Ascending aorta (tissue), 2 donors: Measurements from ENCODE around the gene SYP. TPM values are rescaled to one million over a fixed set of nuclear protein-coding genes. Genes with fewer than 3 reads are reported as not detected.

ENCODE experiments used
- DNase-seq, 2 donors: peaks; one replicate each; pipeline ENCODE4 v3.0.0-alpha.2; 2019; ENCODE audit warnings: low spot score in 2 of 2
- H3K27ac ChIP-seq, 2 donors: fragments of 200-600 bp; sonication (generic); one replicate each; pipeline ENCODE4 v1.5.1; 2016 to 2017; ENCODE audit warnings: mild to moderate bottlenecking in 1 of 2
- H3K27me3 ChIP-seq: fragments of 200-600 bp; sonication (generic); one replicate; pipeline ENCODE4 v1.5.1; 2017
- H3K36me3 ChIP-seq, 2 donors: fragments of 200-600 bp; sonication (generic); one replicate each; pipeline ENCODE4 v1.5.1; 2016
- H3K4me1 ChIP-seq, 2 donors: fragments of 200-600 bp; sonication (generic); one replicate each; pipeline ENCODE4 v1.5.1; 2016 to 2017; ENCODE audit warnings: mild to moderate bottlenecking in 1 of 2
- H3K4me3 ChIP-seq, 2 donors: fragments of 200-600 bp; sonication (generic); one replicate each; pipeline ENCODE4 v1.5.1; 2016 to 2017; ENCODE audit warnings: mild to moderate bottlenecking in 1 of 2
- H3K9me3 ChIP-seq, 2 donors: fragments of 200-600 bp; sonication (generic); one replicate each; pipeline ENCODE4 v1.5.1; 2016
- CTCF ChIP-seq, 3 experiments: fragments of 200-600 bp in 2 of 3; fragments of 450-650 bp in 1 of 3; sonication (generic) in 2 of 3; IDR thresholded peaks; one replicate each; pipeline ENCODE4 v1.5.1; 2016 to 2019; ENCODE audit warnings: antibody characterized with exemption in 3 of 3, mild to moderate bottlenecking in 1 of 3, moderate library complexity in 1 of 3
- intact Hi-C: fragments of 100-400 bp; cut with DNase I; formaldehyde crosslinking; loops from one replicate; pipeline ENCODE4 v1.15.1; 2023
- total RNA-seq: library from RNA; depleted of rRNA; stranded (reverse); fragments of >200 nt; gene quantifications from one replicate; pipeline ENCODE4 v1.1.0, GENCODE V29; 2016

Gene SYP
- total RNA-seq, 1 donor from 2014 or later: 0.53 TPM

DNA sequence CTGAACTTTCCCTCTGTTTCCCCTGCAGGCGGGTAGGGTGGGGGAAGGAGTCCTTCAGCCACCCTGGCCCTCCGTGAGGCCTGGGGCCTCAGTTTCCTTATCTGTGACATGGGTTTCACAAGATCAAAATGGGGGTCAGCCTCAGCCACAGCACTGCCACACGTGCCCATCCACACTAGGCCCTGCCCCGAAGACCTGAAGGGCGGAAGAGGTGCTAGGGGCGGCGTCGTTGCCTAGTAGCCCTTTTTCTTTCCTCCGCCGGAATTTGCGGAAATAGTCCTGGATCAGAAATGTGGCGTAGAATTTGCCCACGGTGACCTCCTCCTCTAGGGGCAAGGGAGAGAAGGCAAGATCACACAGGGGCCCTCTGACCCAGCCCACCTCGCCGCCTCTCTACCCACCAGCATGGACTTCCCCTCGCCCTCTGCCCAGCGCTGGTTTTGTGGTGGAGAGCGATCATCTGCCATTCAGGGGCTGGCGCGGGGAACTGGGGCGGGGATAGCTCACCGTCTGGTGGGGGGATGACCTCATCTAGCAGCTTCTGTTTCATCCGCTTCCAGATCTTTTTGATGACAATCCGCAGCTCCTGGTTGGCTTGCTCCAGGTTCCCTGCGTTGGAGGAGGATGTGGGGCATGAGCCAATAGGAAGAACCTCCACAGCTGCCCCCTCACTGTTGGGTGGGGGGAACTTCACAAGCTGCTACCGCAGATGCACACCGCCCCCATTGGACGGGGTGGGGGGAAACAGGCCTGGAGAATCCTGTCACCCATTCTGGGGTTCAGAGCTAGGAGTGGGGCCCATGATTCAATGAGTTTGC, 9.7 kb upstream of the SYP start:
- TF ChIP-seq CTCF (IDR thresholded peaks at IDR 0.05): no peak
- Histone ChIP-seq H3K27me3 (no peaks in the 10 kb centered on the region), H3K36me3 (no peaks in the 10 kb centered on the region), H3K4me3 (no peak overlapping the region), H3K9me3 (no peaks in the 10 kb centered on the region), H3K27ac (no peak overlapping the region), H3K4me1 (no peaks in the 10 kb centered on the region)
- intact Hi-C loops: no loop called here
- DNase-seq: no peak

DNA sequence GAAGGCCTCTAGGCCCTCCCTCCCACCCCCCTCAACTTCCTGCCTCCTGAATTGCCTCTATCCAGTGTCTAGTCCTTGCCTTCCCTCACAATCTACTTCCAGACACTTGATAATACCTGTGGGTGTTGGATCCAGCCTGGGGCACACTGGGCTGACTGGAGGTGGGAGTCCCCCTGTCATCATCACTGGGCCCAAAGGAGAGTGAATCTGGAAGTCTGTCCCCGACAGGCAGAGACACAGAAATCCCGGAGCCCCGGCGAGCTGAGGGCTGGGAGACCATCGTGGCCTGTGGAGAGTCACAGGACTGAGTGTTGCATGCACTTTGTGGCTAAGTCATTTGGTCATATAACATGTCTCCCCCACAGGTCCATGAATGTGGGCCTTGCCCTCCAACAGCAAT, 8.4 kb upstream of the SYP start:
- H3K4me1 ChIP-seq: no peaks in the 10 kb centered on the region
- no peak for DNase-seq
- H3K4me3 ChIP-seq: no peak overlapping the region
- no peaks in the 10 kb centered on the region for H3K27me3 ChIP-seq
- no peak overlapping the region for H3K27ac ChIP-seq
- H3K36me3 ChIP-seq: no peaks in the 10 kb centered on the region
- intact Hi-C loops: no loop called here
- TF ChIP-seq CTCF (IDR thresholded peaks at IDR 0.05): no peak
- H3K9me3 ChIP-seq: no peaks in the 10 kb centered on the region

- intact Hi-C loops: no loop called here
- H3K27ac ChIP-seq: no peak overlapping the region
- no peaks in the 10 kb centered on the region for H3K4me1 ChIP-seq
- H3K36me3 ChIP-seq: no peaks in the 10 kb centered on the region
- no peak for TF ChIP-seq CTCF (IDR thresholded peaks at IDR 0.05)
- H3K4me3 ChIP-seq: no peak overlapping the region
- DNase-seq: no peak
- no peaks in the 10 kb centered on the region for H3K27me3 ChIP-seq
- no peaks in the 10 kb centered on the region for H3K9me3 ChIP-seq
Observed at GRCh38 chrX:49206543-49206942, 6.5 kb upstream of the SYP start.

GRCh38 chrX:49205443-49205842, 5.5 kb upstream of the SYP start:
- no peak overlapping the region for H3K4me3 ChIP-seq
- no peaks in the 10 kb centered on the region for H3K4me1 ChIP-seq
- intact Hi-C loops: no loop called here
- TF ChIP-seq CTCF (IDR thresholded peaks at IDR 0.05): no peak
- H3K9me3 ChIP-seq: no peaks in the 10 kb centered on the region
- H3K36me3 ChIP-seq: no peaks in the 10 kb centered on the region
- DNase-seq: no peak
- H3K27ac ChIP-seq: no peak overlapping the region
- no peaks in the 10 kb centered on the region for H3K27me3 ChIP-seq

- intact Hi-C loops: no loop called here
- Histone ChIP-seq H3K27me3 (no peaks in the 10 kb centered on the region), H3K27ac (no peak overlapping the region), H3K4me3 (no peak overlapping the region), H3K9me3 (no peaks in the 10 kb centered on the region), H3K4me1 (no peaks in the 10 kb centered on the region), H3K36me3 (no peaks in the 10 kb centered on the region)
- DNase-seq: no peak
- TF ChIP-seq CTCF (IDR thresholded peaks at IDR 0.05): no peak
Observed at GRCh38 chrX:49204709-49205108, 4.7 kb upstream of the SYP start.
